AG09319 (cell line): Measurements from ENCODE around the gene ALOX5AP.

Experiments
- DNase-seq: peaks from one replicate; pipeline ENCODE4 v3.0.0-alpha.2; 2010; ENCODE audit warnings: low read depth; ENCODE audit errors: extremely low read depth
- TF ChIP-seq, protein P1 (sequence below): IDR thresholded peaks from 2 replicates; pipeline ENCODE4 v1.5.1; 2011; ENCODE audit warnings: low read depth, mild to moderate bottlenecking, inconsistent platforms, low read length, moderate library complexity

ALOX5AP gene

DNA sequence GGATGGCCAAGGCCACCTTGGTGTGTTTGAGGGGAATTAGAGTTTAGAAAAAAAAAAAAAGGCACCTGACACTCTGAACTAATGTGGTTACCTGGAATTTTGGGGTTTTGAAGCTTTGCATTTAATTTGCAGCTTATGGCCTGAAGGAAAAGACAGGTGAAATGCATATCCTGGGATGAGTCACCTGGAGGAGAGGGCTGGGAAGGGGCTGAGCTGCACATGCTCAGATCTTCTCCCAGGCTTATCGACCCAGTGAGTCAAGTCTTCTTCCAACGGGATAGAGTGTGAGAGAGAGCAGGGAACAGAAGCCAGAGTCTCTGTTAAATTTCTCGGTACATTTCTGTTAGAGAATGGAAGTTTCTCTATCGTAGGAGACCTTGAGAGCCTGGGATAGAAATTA, 29.7 kb upstream of the ALOX5AP start:
- TF ChIP-seq, protein P1, sequence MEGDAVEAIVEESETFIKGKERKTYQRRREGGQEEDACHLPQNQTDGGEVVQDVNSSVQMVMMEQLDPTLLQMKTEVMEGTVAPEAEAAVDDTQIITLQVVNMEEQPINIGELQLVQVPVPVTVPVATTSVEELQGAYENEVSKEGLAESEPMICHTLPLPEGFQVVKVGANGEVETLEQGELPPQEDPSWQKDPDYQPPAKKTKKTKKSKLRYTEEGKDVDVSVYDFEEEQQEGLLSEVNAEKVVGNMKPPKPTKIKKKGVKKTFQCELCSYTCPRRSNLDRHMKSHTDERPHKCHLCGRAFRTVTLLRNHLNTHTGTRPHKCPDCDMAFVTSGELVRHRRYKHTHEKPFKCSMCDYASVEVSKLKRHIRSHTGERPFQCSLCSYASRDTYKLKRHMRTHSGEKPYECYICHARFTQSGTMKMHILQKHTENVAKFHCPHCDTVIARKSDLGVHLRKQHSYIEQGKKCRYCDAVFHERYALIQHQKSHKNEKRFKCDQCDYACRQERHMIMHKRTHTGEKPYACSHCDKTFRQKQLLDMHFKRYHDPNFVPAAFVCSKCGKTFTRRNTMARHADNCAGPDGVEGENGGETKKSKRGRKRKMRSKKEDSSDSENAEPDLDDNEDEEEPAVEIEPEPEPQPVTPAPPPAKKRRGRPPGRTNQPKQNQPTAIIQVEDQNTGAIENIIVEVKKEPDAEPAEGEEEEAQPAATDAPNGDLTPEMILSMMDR: no peak

DNA sequence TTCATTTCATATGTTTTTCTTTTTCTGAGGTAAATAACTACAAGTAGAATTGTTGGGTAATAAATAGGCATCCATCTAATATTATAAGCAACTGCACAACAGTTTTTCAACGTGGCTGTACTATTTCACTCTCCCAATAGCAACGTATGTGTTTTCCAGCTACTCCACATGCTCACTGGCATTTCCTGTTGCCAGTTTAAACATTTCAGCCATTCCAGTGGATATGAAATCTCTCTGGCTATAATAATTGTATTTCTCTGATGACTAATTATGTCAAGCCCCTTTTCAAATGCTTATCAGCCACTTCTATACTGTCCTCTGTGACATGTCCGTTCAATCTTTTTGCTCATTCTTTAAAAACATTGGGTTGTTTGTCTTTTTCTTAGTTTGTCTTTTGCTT, 26.8 kb upstream of the ALOX5AP start:
- TF ChIP-seq, protein P1: no peak
- DNase-seq: peak; percentile 5

More for the DNA sequence above, 29.7 kb upstream of the ALOX5AP start:
- no peak for DNase-seq

DNA sequence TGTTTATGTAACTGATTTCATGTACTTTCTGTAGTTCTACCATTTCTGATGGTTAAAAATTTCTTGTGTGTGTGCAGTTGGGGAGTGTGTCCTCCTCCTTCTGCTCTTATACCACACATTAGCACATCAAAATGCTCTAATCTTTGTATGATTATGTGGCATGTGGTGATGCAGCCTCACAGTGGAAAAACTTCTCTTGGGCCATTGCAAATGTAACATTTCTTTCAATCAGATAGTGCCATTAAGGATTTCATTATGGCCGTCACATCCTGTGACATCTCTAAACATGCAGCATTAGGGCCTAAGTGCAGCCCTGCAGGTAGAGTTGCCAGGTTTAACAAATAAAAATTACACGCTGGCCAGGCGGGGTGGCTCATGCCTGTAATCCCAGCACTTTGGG, 24.9 kb upstream of the ALOX5AP start:
- TF ChIP-seq, protein P1: no peak
- no peak for DNase-seq

DNA sequence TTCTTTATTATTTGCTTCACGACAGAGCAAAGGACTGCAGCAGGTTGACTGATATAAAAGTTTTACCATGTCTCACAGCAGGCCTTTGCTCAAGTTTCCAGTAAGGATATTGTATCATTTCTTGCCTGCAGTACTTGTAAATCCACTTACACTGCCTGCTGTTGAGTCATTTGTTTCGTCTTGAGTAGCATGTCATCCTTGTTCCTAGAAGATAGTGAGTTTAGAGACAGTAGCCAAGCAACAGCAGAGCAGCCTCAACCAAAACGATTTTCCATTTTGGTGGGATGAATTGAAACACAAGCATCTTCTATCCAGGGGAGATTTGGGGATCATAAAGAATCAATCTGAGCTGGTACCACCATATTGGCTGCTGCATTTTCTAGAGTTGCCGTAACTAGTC, 24.0 kb upstream of the ALOX5AP start:
- TF ChIP-seq, protein P1: no peak
- no peak for DNase-seq

DNA sequence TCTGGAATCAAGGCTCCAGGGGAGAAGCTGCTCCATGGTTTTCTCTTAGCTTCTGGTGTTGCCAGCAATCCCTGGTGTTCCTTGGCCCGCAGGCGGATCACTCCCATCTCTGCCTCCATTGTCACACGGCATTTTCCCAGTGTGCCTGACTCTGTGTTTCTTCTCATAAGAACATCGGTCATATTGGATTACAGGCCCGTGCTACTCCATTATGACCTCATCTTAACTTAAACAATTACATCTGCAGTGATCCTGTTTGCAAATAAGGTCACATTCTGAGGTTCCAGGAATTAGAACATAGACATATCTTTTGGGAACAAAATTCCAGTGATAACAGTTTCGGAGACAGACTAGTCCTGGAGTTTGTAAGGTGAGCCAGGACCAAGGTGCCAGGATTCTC, 23.5 kb upstream of the ALOX5AP start:
- TF ChIP-seq, protein P1: no peak
- DNase-seq: no peak

DNA sequence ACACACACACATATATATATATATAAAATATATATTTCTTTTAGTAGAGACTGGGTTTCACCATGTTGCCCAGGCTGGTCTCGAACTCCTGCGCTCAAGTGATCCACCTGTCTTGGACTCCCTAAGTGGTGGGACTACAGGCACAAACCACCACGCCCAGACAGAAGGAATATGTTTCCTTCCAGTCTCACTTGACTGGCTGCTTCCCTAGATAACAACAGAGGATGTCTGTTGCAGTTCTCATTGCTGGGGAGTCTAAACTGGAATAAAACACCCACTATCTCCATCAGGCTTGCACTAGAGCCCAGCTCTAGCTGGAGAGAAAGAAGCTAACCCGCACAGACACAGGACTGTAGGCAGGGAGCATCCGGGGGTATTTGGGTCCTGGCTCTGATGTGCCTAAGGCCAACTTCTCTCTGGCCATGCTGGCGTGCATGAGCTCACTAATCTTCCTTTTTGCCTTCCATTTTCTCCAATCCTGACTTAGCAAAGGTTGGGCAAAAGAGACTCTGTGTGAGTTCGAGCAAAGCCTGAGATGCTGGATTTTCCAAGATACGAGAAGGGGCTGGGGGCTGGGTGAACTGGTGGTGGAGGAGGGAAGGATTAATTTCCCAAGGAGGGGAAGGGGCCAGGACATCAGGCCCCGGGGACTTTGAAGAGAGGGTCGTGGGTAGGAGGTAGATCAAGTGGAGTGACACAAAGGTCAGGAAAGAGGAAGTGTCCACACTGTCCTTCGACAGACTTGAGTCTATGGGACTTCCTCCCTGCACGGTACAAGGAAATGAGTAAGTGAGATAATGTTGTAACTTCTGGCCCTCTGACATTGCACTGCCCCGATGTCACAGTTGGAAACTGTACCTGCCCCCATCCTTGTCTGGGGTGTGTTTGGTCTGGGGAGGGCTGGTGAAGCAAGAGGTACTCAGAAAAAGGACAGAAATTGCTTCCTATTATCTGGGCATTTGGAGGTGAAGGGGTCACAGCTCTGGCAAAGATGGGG, 22.5 kb upstream of the ALOX5AP start:
- no peak for DNase-seq
- TF ChIP-seq, protein P1: no peak

DNA sequence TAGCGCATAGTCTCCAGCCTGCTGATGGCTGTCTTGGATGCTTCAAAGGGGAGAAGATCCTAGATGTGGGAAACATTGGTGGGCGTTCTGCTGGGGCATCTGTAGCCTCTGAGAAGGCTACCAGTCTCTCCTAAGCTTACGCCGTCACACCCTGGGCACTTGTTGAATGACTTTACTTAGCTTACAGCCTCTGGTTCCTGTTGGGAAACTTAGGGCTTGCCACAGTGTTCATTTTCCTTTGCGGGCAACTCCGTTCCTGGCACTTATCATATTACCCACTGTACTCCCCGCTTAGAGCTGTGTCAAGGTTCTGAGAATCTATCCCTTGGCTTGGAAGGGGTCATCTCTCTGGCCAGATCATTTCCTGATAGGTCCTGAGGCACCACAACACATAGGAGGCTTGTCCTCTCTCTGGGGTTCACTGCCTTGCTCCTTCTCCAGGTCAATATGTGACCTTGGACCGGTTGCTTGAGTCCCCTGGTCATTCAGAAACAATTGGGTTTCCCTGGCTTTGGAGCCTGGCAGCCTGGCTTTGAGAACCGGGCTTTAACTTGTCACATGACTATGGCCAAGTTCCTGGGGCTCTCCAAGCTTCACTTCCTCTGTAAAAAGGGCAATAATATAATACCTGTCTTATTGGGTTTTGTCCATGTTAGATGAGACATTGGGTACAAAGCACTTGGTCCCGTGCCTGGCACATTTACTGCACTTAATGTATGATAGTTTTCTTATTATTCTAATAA, 20.5 kb upstream of the ALOX5AP start:
- TF ChIP-seq, protein P1: no peak
- no peak for DNase-seq
